HuH-7.5 (cell line): ENCODE data around the gene STARD7.
"Not testable (repeated sequence)": the region's sequence is repeated elsewhere in the genome, so short reads cannot be mapped to it uniquely, and the experiment has no call there.

Experiments
- DNase-seq: peaks from one replicate; pipeline ENCODE4 v3.0.0; 2011; ENCODE audit warnings: low spot score

Gene STARD7

GRCh38 chr2:96148410-96149217 lies 60.0 kb downstream of the STARD7 start:
- no peak for DNase-seq

GRCh38 chr2:96147593-96148201 lies 60.9 kb downstream of the STARD7 start:
- DNase-seq, result no peak

- no peak for DNase-seq
Observed at GRCh38 chr2:96146881-96147592, 61.6 kb downstream of the STARD7 start.

GRCh38 chr2:96146153-96146880 lies 62.3 kb downstream of the STARD7 start:
- DNase-seq, result no peak

- no peak for DNase-seq
Observed at GRCh38 chr2:96145848-96146152, 62.8 kb downstream of the STARD7 start.

GRCh38 chr2:96145036-96145847 lies 63.4 kb downstream of the STARD7 start, which contains the start of gene DUSP2:
Gene DUSP2, minus strand, starts transcription at chr2:96145440. Its CDS starts 86 bp downstream, at chr2:96145354.
- peak; percentile 69 for DNase-seq

GRCh38 chr2:96144481-96145035 lies 64.1 kb downstream of the STARD7 start:
- DNase-seq, result no peak

GRCh38 chr2:96143848-96144480 lies 64.7 kb downstream of the STARD7 start:
- peak; percentile 65 for DNase-seq

- DNase-seq, result no peak
Observed at GRCh38 chr2:96143231-96143847, 65.3 kb downstream of the STARD7 start.

- DNase-seq, result no peak
Observed at GRCh38 chr2:96142217-96143113, 66.2 kb downstream of the STARD7 start.

GRCh38 chr2:96141624-96141967 lies 67.0 kb downstream of the STARD7 start:
- not testable (repeated sequence) for DNase-seq

GRCh38 chr2:96140941-96141623 lies 67.5 kb downstream of the STARD7 start:
- DNase-seq, result no peak

GRCh38 chr2:96139181-96139758 lies 69.4 kb downstream of the STARD7 start:
- DNase-seq, result no peak

- DNase-seq, result peak; percentile 76
Observed at GRCh38 chr2:96138179-96139145, 70.2 kb downstream of the STARD7 start, which contains the start of gene ASTL. Gene ASTL, minus strand, starts transcription at chr2:96138502. Its CDS starts 66 bp downstream, at chr2:96138436.

GRCh38 chr2:96137321-96138178 lies 71.1 kb downstream of the STARD7 start:
- DNase-seq, result no peak

- DNase-seq, result no peak
Observed at GRCh38 chr2:96136129-96136720, 72.4 kb downstream of the STARD7 start.
